ENCODE measurements around the gene ACTN1.

Gene ACTN1

DNA sequence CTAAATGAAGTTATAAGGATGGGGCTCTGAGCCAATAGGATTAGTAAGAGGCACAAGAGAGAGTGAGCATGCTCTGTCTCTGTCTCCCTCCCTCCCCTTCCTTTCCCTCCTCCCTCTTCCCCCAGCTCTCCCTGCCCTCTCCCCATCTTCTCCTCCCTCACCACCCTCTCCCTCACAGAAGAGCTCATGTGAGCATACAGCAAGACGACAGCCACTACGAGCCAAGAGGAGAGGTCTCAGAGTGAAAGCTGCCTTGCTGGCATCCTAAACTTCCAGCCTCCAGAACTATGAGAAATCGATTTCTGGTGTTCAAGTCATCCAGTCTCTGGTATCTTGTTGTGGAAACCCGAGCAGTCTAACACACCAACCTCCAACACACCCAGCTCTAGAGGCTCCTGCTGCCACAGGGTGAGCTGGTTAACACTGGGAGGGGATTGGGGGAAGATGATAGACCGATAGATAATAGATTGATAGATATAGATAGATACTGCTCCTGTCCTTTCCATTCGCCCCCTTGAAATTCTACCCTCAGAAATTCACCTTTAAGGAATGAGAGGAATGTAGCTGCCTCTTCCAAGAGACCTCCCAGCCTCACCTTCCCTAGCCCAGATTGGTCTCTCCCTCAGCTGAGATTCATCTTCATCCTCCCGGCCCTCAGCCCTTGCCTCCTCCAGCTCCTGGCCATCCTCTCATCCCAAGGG lies 25.8 kb upstream of the ACTN1 start:
- Mint-ChIP-seq H3K27ac (no peak overlapping the region), H3K4me1 (ENCODE audit: low read depth in 2 of 2) (no peaks in the 10 kb centered on the region), H3K4me3 (no peak overlapping the region), H3K27me3 (peaks cover 13 to 37% of the 10 kb centered on the region in 2 donors), H3K36me3 (ENCODE audit: insufficient read depth) (peaks cover 3% of the 10 kb centered on the region), H3K9me3 (no peaks in the 10 kb centered on the region)
- DNase-seq (no peak), ATAC-seq (replicated peaks) (no peak)

DNA sequence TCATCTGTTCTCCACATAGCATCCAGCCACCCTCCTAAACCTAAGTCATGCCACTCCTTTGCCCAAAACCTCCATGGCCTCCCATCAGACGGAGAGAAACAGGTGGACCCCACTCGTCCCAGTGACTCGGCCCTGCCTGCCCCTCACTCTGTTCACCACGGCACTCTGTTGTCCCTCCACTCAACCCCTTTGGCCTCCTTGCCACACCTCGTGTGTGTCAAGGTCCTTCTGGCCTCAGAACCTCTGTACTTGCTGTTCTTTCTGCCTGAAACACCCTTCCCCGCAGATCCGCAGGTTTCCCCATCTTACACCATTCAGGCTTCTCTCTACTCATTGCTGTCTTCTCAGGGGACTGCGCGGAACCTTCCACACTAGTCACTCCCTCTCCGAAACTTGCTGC lies 24.5 kb upstream of the ACTN1 start:
- ATAC-seq (replicated peaks) (no peak), DNase-seq (no peak)
- peaks cover 13 to 37% of the 10 kb centered on the region in 2 donors for H3K27me3 Mint-ChIP-seq
- H3K4me3 Mint-ChIP-seq: no peak overlapping the region
- H3K9me3 Mint-ChIP-seq: no peaks in the 10 kb centered on the region
- H3K4me1 Mint-ChIP-seq (ENCODE audit: low read depth in 2 of 2): no peaks in the 10 kb centered on the region
- no peak overlapping the region for H3K27ac Mint-ChIP-seq
- H3K36me3 Mint-ChIP-seq (ENCODE audit: insufficient read depth): peaks cover 3% of the 10 kb centered on the region

DNA sequence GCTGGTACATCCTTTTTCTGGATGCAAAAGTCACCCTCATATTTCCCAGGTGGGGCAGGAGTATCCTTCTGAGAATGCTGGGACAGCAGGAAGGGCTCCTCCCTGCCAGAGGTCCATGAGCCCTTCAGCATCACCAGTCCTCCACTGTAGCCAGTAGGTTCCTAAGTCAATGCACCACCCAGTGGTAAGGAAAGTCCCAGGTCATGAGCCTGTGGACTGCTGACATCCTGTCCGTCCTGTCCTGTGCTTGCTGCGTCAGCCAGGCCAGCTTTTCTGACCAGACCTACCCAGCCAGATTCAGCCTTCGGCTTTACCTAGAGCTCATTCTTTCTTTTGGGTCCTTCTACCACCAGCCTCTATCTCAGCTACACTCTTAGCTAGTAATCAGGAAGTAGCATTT lies 23.0 kb upstream of the ACTN1 start:
- no peaks in the 10 kb centered on the region for H3K9me3 Mint-ChIP-seq
- peaks cover 3% of the 10 kb centered on the region for H3K36me3 Mint-ChIP-seq (ENCODE audit: insufficient read depth)
- H3K4me1 Mint-ChIP-seq (ENCODE audit: low read depth in 2 of 2): no peaks in the 10 kb centered on the region
- DNase-seq: no peak
- no peak for ATAC-seq (replicated peaks)
- no peak overlapping the region for H3K27ac Mint-ChIP-seq
- no peak overlapping the region for H3K4me3 Mint-ChIP-seq
- peaks cover 19 to 47% of the 10 kb centered on the region in 2 donors for H3K27me3 Mint-ChIP-seq

DNA sequence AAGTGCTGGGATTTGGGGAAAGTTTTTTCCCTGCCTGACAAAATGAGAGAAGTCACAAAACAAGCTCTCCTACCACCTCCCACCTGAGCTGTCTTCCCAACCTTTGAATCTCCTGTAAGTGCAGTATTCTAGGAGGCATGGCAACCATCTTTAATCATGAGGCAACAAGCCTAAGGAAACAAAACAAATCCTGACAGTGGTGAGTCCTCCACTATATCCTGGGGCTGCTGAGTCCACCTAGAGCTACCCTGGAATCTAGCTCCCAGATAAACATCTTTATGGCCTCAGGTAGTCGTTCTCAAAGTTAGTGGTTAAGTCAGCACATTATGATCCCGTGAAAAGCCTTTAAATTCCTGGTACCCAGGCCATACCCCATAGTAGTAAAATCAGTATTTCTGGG lies 22.3 kb upstream of the ACTN1 start:
- ATAC-seq (replicated peaks) (no peak), DNase-seq (no peak)
- no peak overlapping the region for H3K4me3 Mint-ChIP-seq
- H3K36me3 Mint-ChIP-seq (ENCODE audit: insufficient read depth): peaks cover 3% of the 10 kb centered on the region
- H3K4me1 Mint-ChIP-seq (ENCODE audit: low read depth in 2 of 2): no peaks in the 10 kb centered on the region
- H3K27ac Mint-ChIP-seq: no peak overlapping the region
- H3K27me3 Mint-ChIP-seq: peaks cover 19 to 47% of the 10 kb centered on the region in 2 donors
- H3K9me3 Mint-ChIP-seq: no peaks in the 10 kb centered on the region

DNA sequence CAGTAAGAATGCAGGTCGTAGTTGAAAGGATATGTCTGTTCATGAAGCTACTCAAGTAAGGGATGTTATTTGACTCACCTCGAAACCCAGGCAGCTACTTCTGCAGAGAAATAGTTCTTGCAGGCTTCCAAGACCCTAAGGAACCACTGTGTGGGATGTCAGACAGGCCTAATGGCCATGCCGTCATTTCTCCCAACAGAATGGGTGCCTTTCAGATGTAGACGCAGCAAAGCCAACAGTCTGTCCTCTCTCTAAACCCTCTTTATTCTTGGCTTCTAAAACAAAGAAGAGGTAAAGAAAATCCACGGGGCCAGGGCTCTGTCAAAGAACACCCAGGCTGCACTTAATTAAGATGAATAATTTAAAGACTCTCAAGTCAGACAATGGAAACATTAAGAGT lies 19.0 kb upstream of the ACTN1 start:
- no peaks in the 10 kb centered on the region for H3K36me3 Mint-ChIP-seq (ENCODE audit: insufficient read depth)
- no peak for DNase-seq
- H3K27me3 Mint-ChIP-seq: peaks cover 8 to 36% of the 10 kb centered on the region in 2 donors
- H3K9me3 Mint-ChIP-seq: no peaks in the 10 kb centered on the region
- ATAC-seq (replicated peaks): no peak
- H3K4me1 Mint-ChIP-seq (ENCODE audit: low read depth in 2 of 2): no peaks in the 10 kb centered on the region
- H3K27ac Mint-ChIP-seq: no peak overlapping the region
- no peak overlapping the region for H3K4me3 Mint-ChIP-seq

DNA sequence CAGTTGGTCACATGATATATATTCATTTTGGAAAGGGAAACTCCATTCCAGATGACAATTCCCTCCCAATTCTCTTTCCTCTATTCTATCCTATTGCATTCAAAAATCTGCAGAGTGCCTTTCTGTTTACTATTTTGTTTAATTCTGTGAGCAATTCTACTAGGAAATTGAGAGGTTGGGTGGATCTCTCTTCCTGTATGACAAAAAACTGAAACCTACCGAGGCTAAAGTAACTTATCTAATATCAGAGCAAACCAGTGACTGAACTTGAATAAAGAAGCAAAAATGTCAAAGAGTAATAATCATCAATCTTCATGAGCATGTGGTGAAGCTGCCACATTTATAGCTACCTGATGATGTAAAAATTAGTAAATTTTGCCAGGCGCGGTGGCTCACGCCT lies 16.6 kb upstream of the ACTN1 start:
- DNase-seq (no peak), ATAC-seq (replicated peaks) (no peak)
- H3K4me1 Mint-ChIP-seq (ENCODE audit: low read depth in 2 of 2): no peaks in the 10 kb centered on the region
- no peaks in the 10 kb centered on the region for H3K9me3 Mint-ChIP-seq
- no peaks in the 10 kb centered on the region for H3K36me3 Mint-ChIP-seq (ENCODE audit: insufficient read depth)
- H3K27me3 Mint-ChIP-seq: peaks cover 6 to 32% of the 10 kb centered on the region in 2 donors
- H3K4me3 Mint-ChIP-seq: no peak overlapping the region
- H3K27ac Mint-ChIP-seq: no peak overlapping the region

DNA sequence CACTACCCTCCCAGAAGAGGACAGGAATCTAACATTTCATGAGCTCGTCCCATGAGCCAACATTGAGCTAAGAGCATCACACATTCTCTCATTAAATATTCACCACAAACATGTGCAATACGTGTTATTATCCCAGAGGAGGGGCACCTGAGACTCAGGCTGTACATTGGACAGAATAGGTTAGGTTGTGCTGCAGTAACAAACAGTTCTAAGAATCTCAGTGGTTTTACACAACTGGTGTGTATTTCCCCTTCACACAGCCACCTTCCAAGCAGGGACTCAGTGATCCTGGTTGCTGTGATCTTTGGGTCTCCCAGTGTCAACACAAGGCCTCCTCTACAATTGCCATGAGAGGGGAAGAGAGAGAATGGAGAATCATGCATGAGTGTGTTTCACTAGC lies 15.0 kb upstream of the ACTN1 start:
- no peak overlapping the region for H3K27ac Mint-ChIP-seq
- DNase-seq: no peak

DNA sequence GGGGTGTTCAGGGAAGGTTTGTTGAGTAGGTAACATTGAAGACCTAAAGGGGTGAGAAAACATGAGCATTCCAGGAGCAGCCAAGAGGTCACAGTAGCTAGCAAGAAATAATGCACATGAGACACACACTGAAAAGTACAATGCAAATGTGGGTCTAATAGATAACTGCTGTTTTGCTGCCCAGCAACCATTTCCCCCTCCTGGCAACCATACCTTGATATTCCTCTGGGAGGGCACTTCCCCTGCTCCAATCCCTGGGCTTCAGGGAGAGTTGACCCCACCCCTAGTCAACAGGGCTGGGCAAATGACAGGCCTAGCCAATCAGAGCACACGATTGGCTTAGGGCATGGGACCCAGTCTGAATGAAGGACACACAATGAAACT lies 8.5 kb upstream of the ACTN1 start:
- H3K27me3 Mint-ChIP-seq: peaks cover 6 to 10% of the 10 kb centered on the region in 2 donors
- H3K36me3 Mint-ChIP-seq (ENCODE audit: insufficient read depth): no peaks in the 10 kb centered on the region
- no peak overlapping the region for H3K27ac Mint-ChIP-seq
- H3K9me3 Mint-ChIP-seq: no peaks in the 10 kb centered on the region
- peaks cover 0 to 1% of the 10 kb centered on the region in 2 donors for H3K4me1 Mint-ChIP-seq (ENCODE audit: low read depth in 2 of 2)
- ATAC-seq (replicated peaks): no peak
- H3K4me3 Mint-ChIP-seq: no peak overlapping the region
- no peak for DNase-seq

More for the DNA sequence above, 15.0 kb upstream of the ACTN1 start:
- peaks cover 11 to 39% of the 10 kb centered on the region in 2 donors for H3K27me3 Mint-ChIP-seq
- no peaks in the 10 kb centered on the region for H3K9me3 Mint-ChIP-seq
- no peaks in the 10 kb centered on the region for H3K4me1 Mint-ChIP-seq (ENCODE audit: low read depth in 2 of 2)
- no peak overlapping the region for H3K4me3 Mint-ChIP-seq
- ATAC-seq (replicated peaks): no peak
- H3K36me3 Mint-ChIP-seq (ENCODE audit: insufficient read depth): no peaks in the 10 kb centered on the region

DNA sequence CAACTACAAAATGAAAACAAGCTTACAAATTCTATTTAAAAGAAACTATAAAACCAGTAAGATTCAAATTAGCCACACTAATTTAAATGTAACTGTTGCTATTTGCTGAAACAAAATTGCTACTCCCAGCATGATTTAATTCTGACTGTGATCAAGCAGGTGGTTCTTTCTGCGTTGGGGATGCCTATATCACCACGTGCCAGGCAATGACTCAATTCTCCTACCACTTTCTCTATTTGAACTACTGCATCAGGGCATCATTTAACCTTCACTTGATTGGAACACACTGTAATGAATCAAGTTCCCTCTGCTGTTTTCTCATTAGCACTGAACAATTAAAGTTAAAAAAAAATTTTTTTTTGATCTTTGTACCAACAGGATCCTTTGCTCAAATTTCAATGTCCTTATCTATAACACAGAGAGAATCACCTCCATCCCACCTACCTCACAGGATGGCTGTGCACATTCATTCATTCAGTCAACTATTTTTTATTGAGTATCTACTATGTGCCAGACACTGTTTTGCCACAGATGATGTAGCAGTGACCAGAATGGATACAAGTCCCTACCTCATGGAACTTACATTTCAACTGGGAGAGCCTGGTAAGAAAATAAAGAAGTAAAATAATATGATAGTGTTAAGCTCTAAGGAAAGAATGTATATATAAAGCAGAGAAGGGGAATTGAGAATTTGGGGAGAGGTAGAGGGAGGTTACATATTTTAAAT lies 8.0 kb upstream of the ACTN1 start:
- Mint-ChIP-seq H3K27me3 (peaks cover 6 to 10% of the 10 kb centered on the region in 2 donors), H3K4me3 (no peak overlapping the region), H3K4me1 (ENCODE audit: low read depth in 2 of 2) (peaks cover 0 to 1% of the 10 kb centered on the region in 2 donors), H3K27ac (no peak overlapping the region), H3K9me3 (no peaks in the 10 kb centered on the region), H3K36me3 (ENCODE audit: insufficient read depth) (no peaks in the 10 kb centered on the region)
- ATAC-seq (replicated peaks) (no peak), DNase-seq (no peak)

DNA sequence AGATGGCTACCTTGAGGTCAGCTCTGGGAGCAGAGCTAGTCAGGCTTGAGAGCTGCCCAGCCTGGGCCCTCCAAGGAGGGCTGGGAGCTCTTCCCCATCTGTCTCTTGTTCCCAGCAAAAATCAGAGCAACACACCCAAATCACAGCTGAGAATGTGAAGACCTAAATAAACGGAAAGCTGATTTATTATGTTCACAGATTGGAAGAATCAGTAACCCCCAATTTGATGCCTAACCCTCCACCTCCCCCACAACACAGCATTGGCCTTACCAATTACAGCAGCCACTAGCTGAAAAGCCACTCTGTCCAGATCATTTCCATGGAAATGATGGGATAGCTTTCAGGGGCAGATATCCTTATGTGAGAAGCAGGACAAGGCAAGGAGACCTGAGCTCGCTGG lies 7.1 kb upstream of the ACTN1 start:
- H3K27ac Mint-ChIP-seq: peak overlapping the region in 1 of 2 donors; percentile 49
- no peak for ATAC-seq (replicated peaks)
- H3K4me3 Mint-ChIP-seq: no peak overlapping the region
- H3K27me3 Mint-ChIP-seq: peaks cover 6 to 10% of the 10 kb centered on the region in 2 donors
- no peak for DNase-seq
- H3K36me3 Mint-ChIP-seq (ENCODE audit: insufficient read depth): no peaks in the 10 kb centered on the region
- peaks cover 0 to 1% of the 10 kb centered on the region in 2 donors for H3K4me1 Mint-ChIP-seq (ENCODE audit: low read depth in 2 of 2)
- H3K9me3 Mint-ChIP-seq: no peaks in the 10 kb centered on the region

DNA sequence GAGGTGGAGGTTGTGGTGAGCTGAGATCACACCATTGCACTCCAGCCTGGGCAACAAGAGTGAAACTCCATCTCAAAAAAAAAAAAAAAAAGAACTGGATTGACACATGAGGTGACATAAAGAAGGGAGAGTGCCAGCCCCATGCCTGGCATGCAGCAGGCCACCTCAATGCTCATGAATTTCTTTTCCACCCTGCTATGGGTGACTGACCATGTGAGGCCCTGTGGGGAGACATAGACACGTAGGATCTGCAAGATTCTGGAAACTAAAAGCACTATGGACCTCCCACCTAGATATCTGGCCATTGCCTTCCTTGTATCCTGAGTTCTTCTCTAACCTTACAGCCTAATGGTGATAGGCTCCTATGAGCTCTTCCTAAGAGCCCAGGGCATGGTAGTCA lies 5.6 kb upstream of the ACTN1 start:
- Mint-ChIP-seq H3K9me3 (no peaks in the 10 kb centered on the region), H3K27me3 (no peaks in the 10 kb centered on the region), H3K4me1 (ENCODE audit: low read depth in 2 of 2) (peaks cover 4 to 5% of the 10 kb centered on the region in 2 donors), H3K4me3 (no peak overlapping the region), H3K27ac (no peak overlapping the region), H3K36me3 (ENCODE audit: insufficient read depth) (no peaks in the 10 kb centered on the region)
- DNase-seq (no peak), ATAC-seq (replicated peaks) (no peak)

DNA sequence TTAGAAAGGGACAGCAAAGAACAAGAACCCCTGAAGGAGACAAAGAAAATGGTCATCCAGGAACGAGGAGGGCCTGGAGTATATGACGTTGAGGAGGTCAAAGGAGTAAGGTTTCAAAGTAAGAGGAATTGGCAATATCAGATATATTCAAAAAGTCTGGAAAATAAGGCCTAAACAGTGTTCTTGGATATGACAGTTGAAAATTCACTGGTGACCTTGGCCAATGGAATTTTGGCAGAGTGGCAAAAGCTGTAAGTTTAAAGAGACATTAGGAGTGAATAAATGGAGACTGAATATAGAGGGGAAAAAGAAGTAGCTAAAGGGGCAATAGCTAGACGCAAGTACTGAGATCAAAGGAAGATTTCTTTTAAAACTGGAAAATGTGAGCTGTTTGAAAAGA lies 4.1 kb upstream of the ACTN1 start:
- Mint-ChIP-seq H3K27ac (no peak overlapping the region), H3K4me1 (ENCODE audit: low read depth in 2 of 2) (peaks cover 4 to 5% of the 10 kb centered on the region in 2 donors), H3K4me3 (no peak overlapping the region), H3K9me3 (no peaks in the 10 kb centered on the region), H3K36me3 (ENCODE audit: insufficient read depth) (no peaks in the 10 kb centered on the region), H3K27me3 (no peaks in the 10 kb centered on the region)
- ATAC-seq (replicated peaks) (no peak), DNase-seq (no peak)

DNA sequence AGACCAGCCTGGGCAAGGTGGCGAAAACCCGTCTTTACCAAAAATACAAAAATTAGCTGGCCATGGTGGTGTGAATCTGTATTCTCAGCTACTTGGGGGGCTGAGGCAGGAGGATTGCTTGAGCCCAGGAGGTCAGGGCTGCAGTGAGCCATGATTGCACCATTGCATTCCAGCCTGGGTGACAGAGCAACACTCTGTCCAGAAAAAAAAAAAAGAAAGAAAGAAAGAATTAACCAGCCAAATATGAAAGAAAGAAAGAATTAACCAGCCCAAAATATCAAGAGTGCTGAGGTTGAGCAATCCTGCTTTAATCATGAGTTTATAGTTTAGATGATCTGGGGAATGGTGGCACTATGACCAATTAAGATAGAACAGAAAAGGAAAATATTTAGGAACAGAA lies 3.5 kb upstream of the ACTN1 start:
- H3K27ac Mint-ChIP-seq: no peak overlapping the region
- H3K36me3 Mint-ChIP-seq (ENCODE audit: insufficient read depth): no peaks in the 10 kb centered on the region
- H3K4me3 Mint-ChIP-seq: no peak overlapping the region
- no peaks in the 10 kb centered on the region for H3K27me3 Mint-ChIP-seq
- no peaks in the 10 kb centered on the region for H3K9me3 Mint-ChIP-seq
- ATAC-seq (replicated peaks) (no peak), DNase-seq (no peak)
- peaks cover 4 to 5% of the 10 kb centered on the region in 2 donors for H3K4me1 Mint-ChIP-seq (ENCODE audit: low read depth in 2 of 2)

DNA sequence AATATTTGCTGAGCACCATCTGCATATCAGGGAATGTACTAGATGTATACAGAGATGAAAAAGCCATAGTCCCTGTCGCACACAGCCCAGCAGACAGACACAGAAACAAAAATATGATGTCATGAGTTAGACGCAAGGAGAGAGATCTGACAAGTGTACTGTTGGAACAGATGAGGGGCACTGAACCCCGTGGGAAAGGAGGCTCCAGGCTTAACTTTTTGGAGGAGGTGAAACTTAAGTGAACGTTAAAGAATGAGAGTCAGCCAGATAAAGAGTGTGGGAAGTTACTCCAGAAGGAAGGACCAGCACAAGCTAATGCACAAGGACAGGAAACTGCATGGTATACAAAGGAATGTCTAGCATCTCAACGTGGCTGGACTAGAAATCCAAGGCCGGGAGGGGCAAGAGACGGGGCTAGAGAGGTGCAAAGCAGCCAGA lies 2.5 kb upstream of the ACTN1 start:
- H3K4me3 Mint-ChIP-seq: no peak overlapping the region
- H3K9me3 Mint-ChIP-seq: no peaks in the 10 kb centered on the region
- no peaks in the 10 kb centered on the region for H3K36me3 Mint-ChIP-seq (ENCODE audit: insufficient read depth)
- DNase-seq (no peak), ATAC-seq (replicated peaks) (no peak)
- peaks cover 0 to 6% of the 10 kb centered on the region in 2 donors for H3K27me3 Mint-ChIP-seq
- H3K27ac Mint-ChIP-seq: no peak overlapping the region
- peaks cover 12% of the 10 kb centered on the region in 2 donors for H3K4me1 Mint-ChIP-seq (ENCODE audit: low read depth in 2 of 2)
